Osteoblast (primary cell): Measurements from ENCODE around the gene GFRA1. TPM values are rescaled to one million over a fixed set of nuclear protein-coding genes. Genes with fewer than 3 reads are reported as not detected.

Experiments
- DNase-seq: peaks from one replicate; pipeline ENCODE4 v3.0.0; 2011; ENCODE audit warnings: low spot score, mixed read lengths; ENCODE audit not compliant: insufficient read length; ENCODE audit errors: missing footprints
- H2AFZ ChIP-seq: 2 replicates; pipeline ENCODE4 v1.6.0; 2011; ENCODE audit warnings: mild to moderate bottlenecking, low read length
- H3K27ac ChIP-seq: 2 replicates; pipeline ENCODE4 v1.5.1; 2011; ENCODE audit warnings: mild to moderate bottlenecking, low read depth, low read length, moderate library complexity
- H3K27me3 ChIP-seq: 2 replicates; pipeline ENCODE4 v1.6.0; 2012; ENCODE audit warnings: mild to moderate bottlenecking, control low read depth, inconsistent platforms, low read length, moderate library complexity; ENCODE audit not compliant: insufficient read depth
- H3K36me3 ChIP-seq: 2 replicates; pipeline ENCODE4 v1.5.1; 2011; ENCODE audit warnings: mild to moderate bottlenecking, low read length, control low read depth, moderate library complexity; ENCODE audit not compliant: insufficient read depth
- H3K4me1 ChIP-seq: 2 replicates; pipeline ENCODE4 v1.5.1; 2011; ENCODE audit warnings: mild to moderate bottlenecking, low read length, control low read depth, moderate library complexity; ENCODE audit not compliant: insufficient read depth
- H3K4me2 ChIP-seq: 2 replicates; pipeline ENCODE4 v1.6.0; 2011; ENCODE audit warnings: mild to moderate bottlenecking, low read length; ENCODE audit not compliant: insufficient read depth
- H3K4me3 ChIP-seq: fragments of 200-600 bp; sonication (generic); 3 replicates; pipeline ENCODE4 v1.5.1; 2012; ENCODE audit warnings: mild to moderate bottlenecking, low read length, inconsistent platforms; ENCODE audit not compliant: insufficient read depth
- H3K79me2 ChIP-seq: 2 replicates; pipeline ENCODE4 v1.6.0; 2012; ENCODE audit warnings: mild to moderate bottlenecking, low read length, control low read depth, inconsistent platforms; ENCODE audit not compliant: insufficient read depth
- H3K9me3 ChIP-seq: 2 replicates; pipeline ENCODE4 v1.5.1; 2011; ENCODE audit warnings: low read depth, low read length, control low read depth
- H4K20me1 ChIP-seq: 2 replicates; pipeline ENCODE4 v1.6.0; 2012; ENCODE audit warnings: mild to moderate bottlenecking, low read length, control low read depth; ENCODE audit not compliant: insufficient read depth
- CTCF ChIP-seq: IDR thresholded peaks from 2 replicates; pipeline ENCODE4 v1.5.1; 2011; ENCODE audit warnings: mild to moderate bottlenecking, low read depth, low read length, moderate library complexity; ENCODE audit errors: extremely low read depth
- total RNA-seq: library from RNA; depleted of rRNA; stranded (reverse); fragments of >200 nt; gene quantifications from 2 replicates; pipeline ENCODE4 v1.2.3, GENCODE V29; 2012

GFRA1 gene
- total RNA-seq, 1 donor: 76.0 TPM

GRCh38 chr10:116207690-116208089, 65.3 kb downstream of the GFRA1 start:
- no peak overlapping the region for H3K4me2 ChIP-seq
- H3K79me2 ChIP-seq: no peaks in the 10 kb centered on the region
- no peaks in the 10 kb centered on the region for H3K27me3 ChIP-seq
- TF ChIP-seq CTCF: no peak
- H3K36me3 ChIP-seq: no peaks in the 10 kb centered on the region
- H2AFZ ChIP-seq: no peak overlapping the region
- no peaks in the 10 kb centered on the region for H4K20me1 ChIP-seq
- peaks cover 5% of the 10 kb centered on the region for H3K4me1 ChIP-seq
- H3K4me3 ChIP-seq: no peak overlapping the region
- H3K9me3 ChIP-seq: no peaks in the 10 kb centered on the region
- H3K27ac ChIP-seq: no peak overlapping the region
- no peak for DNase-seq

GRCh38 chr10:116203661-116204060, 69.3 kb downstream of the GFRA1 start:
- no peak overlapping the region for H2AFZ ChIP-seq
- no peak for TF ChIP-seq CTCF
- no peaks in the 10 kb centered on the region for H4K20me1 ChIP-seq

GRCh38 chr10:116201670-116202430, 71.2 kb downstream of the GFRA1 start:
- H4K20me1 ChIP-seq: no peaks in the 10 kb centered on the region
- no peak for TF ChIP-seq CTCF
- H3K4me1 ChIP-seq: peaks cover 7% of the 10 kb centered on the region
- no peak overlapping the region for H3K4me2 ChIP-seq
- peaks cover 2% of the 10 kb centered on the region for H3K9me3 ChIP-seq
- H2AFZ ChIP-seq: no peak overlapping the region
- no peak overlapping the region for H3K27ac ChIP-seq
- DNase-seq: no peak
- no peaks in the 10 kb centered on the region for H3K27me3 ChIP-seq
- H3K79me2 ChIP-seq: no peaks in the 10 kb centered on the region
- no peaks in the 10 kb centered on the region for H3K36me3 ChIP-seq
- H3K4me3 ChIP-seq: no peak overlapping the region

More at GRCh38 chr10:116203661-116204060, 69.3 kb downstream of the GFRA1 start:
- Histone ChIP-seq H3K27ac (no peak overlapping the region), H3K4me2 (no peak overlapping the region), H3K27me3 (no peaks in the 10 kb centered on the region), H3K36me3 (no peaks in the 10 kb centered on the region), H3K4me3 (no peak overlapping the region), H3K79me2 (no peaks in the 10 kb centered on the region), H3K9me3 (peaks cover 2% of the 10 kb centered on the region), H3K4me1 (peaks cover 7% of the 10 kb centered on the region)
- DNase-seq: no peak

- Histone ChIP-seq H3K4me1 (peaks cover 7% of the 10 kb centered on the region), H3K4me2 (no peak overlapping the region), H2AFZ (no peak overlapping the region), H3K36me3 (no peaks in the 10 kb centered on the region), H4K20me1 (no peaks in the 10 kb centered on the region), H3K9me3 (peaks cover 2% of the 10 kb centered on the region), H3K27ac (no peak overlapping the region), H3K4me3 (no peak overlapping the region), H3K79me2 (no peaks in the 10 kb centered on the region), H3K27me3 (no peaks in the 10 kb centered on the region)
- TF ChIP-seq CTCF: no peak
- DNase-seq: no peak
Observed at GRCh38 chr10:116201011-116201410, 72.0 kb downstream of the GFRA1 start.
